Melanocyte of skin (primary cell): ENCODE data around the gene PPM1N. TPM values are rescaled to one million over a fixed set of nuclear protein-coding genes. Genes with fewer than 3 reads are reported as not detected.

Experiments
- total RNA-seq, 2 donors: library from RNA; depleted of rRNA; stranded (reverse); fragments of >200 nt; gene quantifications; 2 replicates each; pipeline ENCODE4 v1.2.3, GENCODE V29; 2012

The PPM1N gene, protein sequence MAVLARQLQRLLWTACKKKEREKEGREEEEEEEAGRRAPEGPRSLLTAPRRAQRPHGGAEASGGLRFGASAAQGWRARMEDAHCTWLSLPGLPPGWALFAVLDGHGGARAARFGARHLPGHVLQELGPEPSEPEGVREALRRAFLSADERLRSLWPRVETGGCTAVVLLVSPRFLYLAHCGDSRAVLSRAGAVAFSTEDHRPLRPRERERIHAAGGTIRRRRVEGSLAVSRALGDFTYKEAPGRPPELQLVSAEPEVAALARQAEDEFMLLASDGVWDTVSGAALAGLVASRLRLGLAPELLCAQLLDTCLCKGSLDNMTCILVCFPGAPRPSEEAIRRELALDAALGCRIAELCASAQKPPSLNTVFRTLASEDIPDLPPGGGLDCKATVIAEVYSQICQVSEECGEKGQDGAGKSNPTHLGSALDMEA
- total RNA-seq, result 1 to 10 TPM in 1 of 2 donors, under 1 TPM in 1; 0.67 to 1.4 TPM

DNA sequence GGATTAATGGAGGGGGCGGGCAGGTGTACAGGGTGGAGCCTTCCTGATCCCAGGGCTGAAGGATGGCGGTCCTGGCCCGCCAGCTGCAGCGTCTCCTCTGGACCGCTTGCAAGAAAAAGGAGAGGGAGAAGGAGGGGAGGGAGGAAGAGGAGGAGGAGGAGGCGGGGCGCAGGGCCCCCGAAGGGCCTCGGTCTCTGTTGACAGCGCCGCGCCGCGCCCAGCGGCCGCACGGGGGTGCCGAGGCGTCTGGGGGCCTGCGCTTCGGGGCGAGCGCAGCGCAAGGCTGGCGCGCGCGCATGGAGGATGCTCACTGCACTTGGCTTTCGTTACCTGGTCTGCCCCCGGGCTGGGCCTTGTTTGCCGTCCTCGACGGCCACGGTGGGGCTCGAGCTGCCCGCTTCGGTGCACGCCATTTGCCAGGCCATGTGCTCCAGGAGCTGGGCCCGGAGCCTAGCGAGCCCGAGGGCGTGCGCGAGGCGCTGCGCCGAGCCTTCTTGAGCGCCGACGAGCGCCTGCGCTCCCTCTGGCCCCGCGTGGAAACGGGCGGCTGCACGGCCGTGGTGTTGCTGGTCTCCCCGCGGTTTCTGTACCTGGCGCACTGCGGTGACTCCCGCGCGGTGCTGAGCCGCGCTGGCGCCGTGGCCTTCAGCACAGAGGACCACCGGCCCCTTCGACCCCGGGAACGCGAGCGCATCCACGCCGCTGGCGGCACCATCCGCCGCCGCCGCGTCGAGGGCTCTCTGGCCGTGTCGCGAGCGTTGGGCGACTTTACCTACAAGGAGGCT, at the start of gene PPM1N:
Gene PPM1N (plus strand): TSS at position 33 of the 785 bp plus-strand sequence. CDS start 30 bp downstream, at position 63.

DNA sequence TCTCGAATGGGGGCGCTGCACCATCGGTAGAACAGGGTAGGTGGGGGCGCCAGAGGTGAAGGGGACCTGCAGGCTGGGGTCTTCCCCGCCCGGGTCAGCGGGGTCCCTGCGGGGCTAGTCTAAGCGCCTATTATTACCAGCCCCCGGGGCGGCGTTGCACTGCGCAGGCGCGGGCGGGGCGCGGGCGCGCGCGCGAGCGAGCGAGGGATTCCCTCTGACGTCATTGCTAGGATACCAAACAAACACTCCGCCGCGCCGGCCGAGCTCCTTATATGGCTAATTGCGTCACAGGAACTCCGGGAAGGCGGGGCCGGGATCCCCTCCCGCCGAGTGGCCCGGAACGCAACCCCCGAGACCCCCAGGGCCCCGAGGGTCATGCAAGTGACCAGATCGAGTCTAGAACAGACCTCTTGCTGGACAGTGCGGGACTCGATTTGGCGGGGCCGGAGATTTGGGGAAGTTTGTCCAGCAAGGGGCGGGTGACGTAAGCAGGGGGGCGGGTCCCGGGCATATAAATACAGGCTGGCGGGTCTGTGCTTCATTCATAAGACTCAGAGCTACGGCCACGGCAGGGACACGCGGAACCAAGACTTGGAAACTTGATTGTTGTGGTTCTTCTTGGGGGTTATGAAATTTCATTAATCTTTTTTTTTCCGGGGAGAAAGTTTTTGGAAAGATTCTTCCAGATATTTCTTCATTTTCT, 30.6 kb upstream of the PPM1N start, which contains the start of gene FOSB:
Gene FOSB (plus strand): TSS at position 541 of the 703 bp plus-strand sequence. CDS start 591 bp downstream, outside the sequence.

GRCh38 chr19:45506989-45507871, 9.0 kb downstream of the PPM1N start, which contains the start of gene VASP:
VASP (plus strand) TSS chr19:45507479; CDS start chr19:45507772, 293 bp downstream.

Other genes with a start within 250 kb of the PPM1N start
- gene MARK4, start 247.2 kb upstream of the PPM1N start, total RNA-seq, result 10 to 100 TPM in 1 of 2 donors, 1 to 10 TPM in 1; 8.6 to 11.7 TPM
- gene CKM, start 175.6 kb upstream of the PPM1N start, total RNA-seq, result not detected
- gene KLC3, start 157.7 kb upstream of the PPM1N start, total RNA-seq, result not detected
- gene ERCC2, start 127.9 kb upstream of the PPM1N start, total RNA-seq, result 10 to 100 TPM; 11.7 to 19.0 TPM
- under 1 TPM; under 0.01 to 1.00 TPM for gene PPP1R13L, start 93.4 kb upstream of the PPM1N start, total RNA-seq
- 10 to 100 TPM in 1 of 2 donors, 1 to 10 TPM in 1; 3.1 to 13.0 TPM for gene POLR1G, start 91.8 kb upstream of the PPM1N start, total RNA-seq
- gene ERCC1, start 74.5 kb upstream of the PPM1N start, total RNA-seq, result 10 to 100 TPM; 67.4 to 93.2 TPM
- gene FOSB, start 30.4 kb upstream of the PPM1N start, total RNA-seq, result under 1 TPM; 0.34 to 0.67 TPM
- 1 to 10 TPM; 8.0 to 9.6 TPM for gene RTN2, start 1.4 kb upstream of the PPM1N start, total RNA-seq
- gene VASP, start 9.0 kb downstream of the PPM1N start, total RNA-seq, result 10 to 100 TPM; 36.5 to 68.6 TPM
- 10 to 100 TPM in 1 of 2 donors, 1 to 10 TPM in 1; 9.7 to 11.0 TPM for gene OPA3, start 86.4 kb downstream of the PPM1N start, total RNA-seq
- under 1 TPM in 1 of 2 donors, not detected in 1; under 0.01 TPM for gene GPR4, start 103.8 kb downstream of the PPM1N start, total RNA-seq
- 10 to 100 TPM; 58.9 to 64.0 TPM for gene EML2, start 141.0 kb downstream of the PPM1N start, total RNA-seq
- gene GIPR, start 169.8 kb downstream of the PPM1N start, total RNA-seq, result under 1 TPM in 1 of 2 donors, not detected in 1; under 0.01 TPM
- gene SNRPD2, start 193.5 kb downstream of the PPM1N start, total RNA-seq, result 100 to 1,000 TPM; 193 to 358 TPM
- 10 to 100 TPM; 45.6 to 52.3 TPM for gene QPCTL, start 194.2 kb downstream of the PPM1N start, total RNA-seq
- 1 to 10 TPM; 5.9 to 7.7 TPM for gene FBXO46, start 232.5 kb downstream of the PPM1N start, total RNA-seq
- gene MEIOSIN, start 235.0 kb downstream of the PPM1N start, total RNA-seq, result not detected